Osteocyte (in vitro differentiated cells): ENCODE data around the gene ECM1. TPM values are rescaled to one million over a fixed set of nuclear protein-coding genes. Genes with fewer than 3 reads are reported as not detected.

ENCODE experiments used
- DNase-seq: peaks from one replicate; pipeline ENCODE4 v3.0.0; 2021; ENCODE audit warnings: mixed read lengths; ENCODE audit not compliant: unreplicated experiment; ENCODE audit errors: extremely low spot score
- H3K27ac Mint-ChIP-seq: one replicate; pipeline ENCODE4 v1.8.0; 2021; ENCODE audit warnings: mild to moderate bottlenecking, mixed read lengths; ENCODE audit not compliant: unreplicated experiment
- H3K27me3 Mint-ChIP-seq: one replicate; pipeline ENCODE4 v1.8.0; 2021; ENCODE audit warnings: mixed read lengths; ENCODE audit not compliant: unreplicated experiment
- H3K36me3 Mint-ChIP-seq: one replicate; pipeline ENCODE4 v1.8.0; 2021; ENCODE audit warnings: mixed read lengths; ENCODE audit not compliant: unreplicated experiment
- H3K4me1 Mint-ChIP-seq: one replicate; pipeline ENCODE4 v1.8.0; 2021; ENCODE audit warnings: mixed read lengths; ENCODE audit not compliant: unreplicated experiment
- H3K4me3 Mint-ChIP-seq: one replicate; pipeline ENCODE4 v1.8.0; 2021; ENCODE audit warnings: mild to moderate bottlenecking, moderate library complexity, mixed read lengths; ENCODE audit not compliant: unreplicated experiment
- H3K9me3 Mint-ChIP-seq: one replicate; pipeline ENCODE4 v1.8.0; 2021; ENCODE audit warnings: mixed read lengths; ENCODE audit not compliant: unreplicated experiment
- CTCF ChIP-seq: fragments of 200-600 bp; sonication (generic); IDR thresholded peaks from 2 replicates; pipeline ENCODE4 v1.5.0; 2021; ENCODE audit warnings: antibody characterized with exemption, mild to moderate bottlenecking, moderate library complexity
- total RNA-seq: library from RNA; stranded (reverse); gene quantifications from 2 replicates; pipeline ENCODE4 v1.2.1, GENCODE V29; 2021

The ECM1 gene
- total RNA-seq, 1 donor from 2014 or later, result 17.4 TPM

DNA sequence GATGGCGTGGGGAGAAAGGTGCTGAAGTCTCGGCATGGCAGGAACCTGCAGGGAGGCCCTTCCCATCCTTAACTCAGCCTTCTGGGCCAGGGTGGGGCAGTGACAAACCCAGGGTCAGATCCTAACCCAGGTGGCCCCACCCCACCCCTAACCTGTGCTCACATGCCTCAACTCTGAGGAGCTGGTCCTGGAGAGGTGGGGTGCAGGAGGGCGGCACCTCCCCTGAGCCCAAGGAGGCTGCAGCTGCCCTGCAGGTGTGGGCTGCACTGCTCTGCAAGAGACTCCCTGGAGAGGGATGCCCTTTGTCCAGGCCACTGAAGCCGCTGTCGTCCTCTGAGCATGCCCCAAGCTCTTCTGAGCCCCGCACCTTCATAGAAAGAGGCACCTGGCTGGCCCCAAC is 26.1 kb downstream of the ECM1 start:
- Mint-ChIP-seq H3K36me3 (no peaks in the 10 kb centered on the region), H3K27ac (no peak overlapping the region), H3K9me3 (no peaks in the 10 kb centered on the region), H3K4me1 (peaks cover 21% of the 10 kb centered on the region), H3K4me3 (no peak overlapping the region), H3K27me3 (no peaks in the 10 kb centered on the region)
- DNase-seq, result no peak
- no peak for TF ChIP-seq CTCF

- TF ChIP-seq CTCF, result no peak
- H3K4me3 Mint-ChIP-seq, result no peak overlapping the region
- H3K27me3 Mint-ChIP-seq, result no peaks in the 10 kb centered on the region
- H3K4me1 Mint-ChIP-seq, result peaks cover 21% of the 10 kb centered on the region
- H3K36me3 Mint-ChIP-seq, result no peaks in the 10 kb centered on the region
- H3K9me3 Mint-ChIP-seq, result no peaks in the 10 kb centered on the region
- no peak overlapping the region for H3K27ac Mint-ChIP-seq
- no peak for DNase-seq
Measured at GRCh38 chr1:150535511-150536287, 27.8 kb downstream of the ECM1 start.

DNA sequence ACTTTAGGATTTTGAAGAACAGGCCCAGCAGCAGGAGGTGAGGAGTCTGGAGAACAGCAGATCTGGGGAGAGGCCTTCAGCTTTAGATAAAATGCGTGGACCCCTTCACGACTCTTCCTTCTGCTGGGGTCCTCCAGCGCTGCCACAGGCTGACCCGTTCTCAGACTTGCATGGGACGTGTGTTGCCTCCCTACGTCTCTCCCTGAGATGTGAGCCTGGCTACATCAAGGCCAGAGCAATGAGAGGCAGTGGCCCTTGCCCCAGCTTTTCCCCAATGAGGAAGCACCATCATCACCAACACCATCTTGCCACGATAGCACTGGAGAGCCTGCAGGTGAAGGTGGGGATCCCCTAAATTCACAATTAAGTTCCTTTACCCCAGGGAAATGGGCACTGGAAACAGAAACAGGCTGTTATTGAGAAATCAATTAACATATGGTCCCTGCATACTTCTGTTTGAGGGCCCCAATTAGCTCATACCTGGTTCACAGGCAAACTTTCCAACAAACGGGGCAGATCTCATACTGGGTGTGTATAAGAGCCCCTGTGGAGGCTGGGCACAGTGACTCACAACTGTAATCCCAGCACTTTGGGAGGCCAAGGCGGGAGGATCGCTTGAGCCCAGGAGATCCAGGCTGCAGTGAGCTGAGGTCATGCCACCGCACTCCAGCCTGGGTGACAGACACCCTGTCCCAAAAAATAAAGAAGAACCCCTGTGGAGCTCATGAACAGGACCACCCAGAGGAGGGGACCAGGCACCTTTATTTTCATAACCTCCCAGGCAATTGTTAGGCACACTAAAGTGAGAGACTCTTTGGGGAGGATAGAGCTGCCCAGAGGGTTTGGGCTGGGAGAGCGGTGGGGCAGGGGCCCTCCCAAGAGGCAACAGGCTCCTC is 29.2 kb downstream of the ECM1 start:
- H3K27me3 Mint-ChIP-seq, result no peaks in the 10 kb centered on the region
- DNase-seq, result no peak
- peaks cover 21% of the 10 kb centered on the region for H3K4me1 Mint-ChIP-seq
- H3K36me3 Mint-ChIP-seq, result no peaks in the 10 kb centered on the region
- H3K9me3 Mint-ChIP-seq, result no peaks in the 10 kb centered on the region
- TF ChIP-seq CTCF, result no peak
- H3K4me3 Mint-ChIP-seq, result no peak overlapping the region
- H3K27ac Mint-ChIP-seq, result peak overlapping the region; percentile 88

- DNase-seq, result no peak
- no peaks in the 10 kb centered on the region for H3K36me3 Mint-ChIP-seq
- H3K9me3 Mint-ChIP-seq, result no peaks in the 10 kb centered on the region
- peaks cover 15% of the 10 kb centered on the region for H3K4me1 Mint-ChIP-seq
- peak overlapping the region; percentile 88 for H3K27ac Mint-ChIP-seq
- no peak overlapping the region for H3K4me3 Mint-ChIP-seq
- no peak for TF ChIP-seq CTCF
- no peaks in the 10 kb centered on the region for H3K27me3 Mint-ChIP-seq
Measured at GRCh38 chr1:150537732-150538684, 30.1 kb downstream of the ECM1 start.
